Posterior vena cava (tissue), 2 donors: Measurements from ENCODE around the gene ADAM10. TPM values are rescaled to one million over a fixed set of nuclear protein-coding genes. Genes with fewer than 3 reads are reported as not detected.
A peak's percentile ranks its signal among the peaks of the same experiment; 100 is the strongest.

Source experiments
- DNase-seq: peaks from one replicate; pipeline ENCODE4 v3.0.0-alpha.2; 2020; ENCODE audit warnings: low spot score
- intact Hi-C, 2 donors: fragments of 100-400 bp; cut with DNase I; formaldehyde crosslinking; loops; one replicate each; pipeline versions ENCODE4 v1.14.1 to v1.14.2; 2022 to 2023
- total RNA-seq, 2 donors: library from RNA; stranded (reverse); fragmentation: NEBNext Ultra II Directional; extraction: Animal tissue kit (Norgen Biotek cat#: 25700); gene quantifications; one replicate each; pipeline ENCODE4 v1.2.1, GENCODE V29; 2021
- donor health status: DM: yes; HTN: yes; CAD: no.
- donor health status: DM: yes; HTN: yes; CAD: no.

ADAM10 gene
- total RNA-seq, 2 donors from 2014 or later: 80.3 to 86.8 TPM

- no peak for DNase-seq
Observed at GRCh38 chr15:58760385-58761009, 11.0 kb upstream of the ADAM10 start.

GRCh38 chr15:58758141-58758540, 8.6 kb upstream of the ADAM10 start:
- DNase-seq: no peak
- intact Hi-C loops: no loop called here

More at GRCh38 chr15:58760385-58761009, 11.0 kb upstream of the ADAM10 start:
- intact Hi-C loops: no loop called here

GRCh38 chr15:58755956-58756355, 6.4 kb upstream of the ADAM10 start:
- no peak for DNase-seq
- intact Hi-C loops: no loop called here

- intact Hi-C loops: no loop called here
- DNase-seq: no peak
Observed at GRCh38 chr15:58755350-58755749, 5.8 kb upstream of the ADAM10 start.

GRCh38 chr15:58752716-58753115, 3.2 kb upstream of the ADAM10 start:
- no peak for DNase-seq
- intact Hi-C loops: no loop called here

- intact Hi-C loops: no loop called here
- DNase-seq: peak; percentile 87
Observed at GRCh38 chr15:58748852-58749531, 515 bp downstream of the ADAM10 start.

GRCh38 chr15:58748040-58748851, 1.3 kb downstream of the ADAM10 start:
- intact Hi-C loops: no loop called here

GRCh38 chr15:58746174-58746573, 3.3 kb downstream of the ADAM10 start:
- intact Hi-C loops: no loop called here
- DNase-seq: no peak

More at GRCh38 chr15:58748040-58748851, 1.3 kb downstream of the ADAM10 start:
- no peak for DNase-seq

GRCh38 chr15:58742819-58743502, 6.5 kb downstream of the ADAM10 start:
- DNase-seq: no peak
- intact Hi-C loops: no loop called here

GRCh38 chr15:58742022-58742813, 7.3 kb downstream of the ADAM10 start:
- DNase-seq: no peak
- intact Hi-C loops: no loop called here

GRCh38 chr15:58741032-58741431, 8.5 kb downstream of the ADAM10 start:
- intact Hi-C loops: no loop called here

GRCh38 chr15:58740436-58740835, 9.1 kb downstream of the ADAM10 start:
- intact Hi-C loops: no loop called here
- DNase-seq: no peak

More at GRCh38 chr15:58741032-58741431, 8.5 kb downstream of the ADAM10 start:
- no peak for DNase-seq

GRCh38 chr15:58738046-58738707, 11.3 kb downstream of the ADAM10 start:
- DNase-seq: no peak
- intact Hi-C loops: loop anchor here in 1 of 2 donors (10.0 kb wide), 1 partner anchor 243 kb away; no protein-coding TSS in a partner anchor

GRCh38 chr15:58737298-58737697, 12.2 kb downstream of the ADAM10 start:
- intact Hi-C loops: loop anchor here in 1 of 2 donors (10.0 kb wide), 1 partner anchor 242 kb away; no protein-coding TSS in a partner anchor
- DNase-seq: no peak

GRCh38 chr15:58736018-58736643, 13.4 kb downstream of the ADAM10 start:
- intact Hi-C loops: loop anchor here in 1 of 2 donors (10.0 kb wide), 1 partner anchor 241 kb away; no protein-coding TSS in a partner anchor
- DNase-seq: no peak

GRCh38 chr15:58734859-58735258, 14.6 kb downstream of the ADAM10 start:
- DNase-seq: no peak
- intact Hi-C loops: loop anchor here in 1 of 2 donors (10.0 kb wide), 1 partner anchor 240 kb away; no protein-coding TSS in a partner anchor

GRCh38 chr15:58732625-58733363, 16.7 kb downstream of the ADAM10 start:
- intact Hi-C loops: loop anchor here in 1 of 2 donors (10.0 kb wide), 1 partner anchor 238 kb away; no protein-coding TSS in a partner anchor
- no peak for DNase-seq
